Measurements from ENCODE around the gene PDCL2. TPM values are rescaled to one million over a fixed set of nuclear protein-coding genes. Genes with fewer than 3 reads are reported as not detected.

PDCL2 gene
- total and polyA plus RNA-seq, 9 of the 15 experiments (the other 6 are each of a cell fraction or from before 2014, with no cell fraction given) = 0.62 to 2.5 (median 1.2) TPM

- peak in 1 of 2 experiments; percentile 33; a peak in 1 of 4 replicates for TF ChIP-seq UBTF (IDR thresholded peaks at IDR 0.05; ENCODE audit: borderline replicate concordance in 1 of 2, low read depth in 2 of 2, low read length in 2 of 2)
- TF ChIP-seq USF2 (CRISPR knock-in tag; IDR thresholded peaks at IDR 0.05) = no peak
- TF ChIP-seq FOXA3 (CRISPR knock-in tag; conservative IDR thresholded peaks at IDR 0.05 in 1 of 2, IDR thresholded peaks at IDR 0.05 in 1 of 2) = no peak
- no peak for TF ChIP-seq ZNF449 (CRISPR knock-in tag; IDR thresholded peaks at IDR 0.05)
- TF ChIP-seq CXXC5 (CRISPR knock-in tag; IDR thresholded peaks at IDR 0.05) = peak; percentile 83
- no peak for TF ChIP-seq ESRRB (CRISPR knock-in tag; IDR thresholded peaks at IDR 0.05; ENCODE audit: borderline replicate concordance)
- no peak for TF ChIP-seq RHOXF2B (CRISPR knock-in tag; conservative IDR thresholded peaks at IDR 0.05)
- TF ChIP-seq ZNF695 (CRISPR knock-in tag; IDR thresholded peaks at IDR 0.05) = no peak
- no peak for TF ChIP-seq ZNF445 (CRISPR knock-in tag; IDR thresholded peaks at IDR 0.05; ENCODE audit: low read depth)
- TF ChIP-seq ETV6 (IDR thresholded peaks at IDR 0.05; ENCODE audit: borderline replicate concordance in 1 of 2, low read depth in 2 of 2, low read length in 1 of 2) = no peak
- no peak for TF ChIP-seq ETV6 (CRISPR knock-in tag; IDR thresholded peaks at IDR 0.05; ENCODE audit: borderline replicate concordance)
- TF ChIP-seq ZHX1 (conservative IDR thresholded peaks at IDR 0.05; ENCODE audit: low read length) = no peak
- no peak for TF ChIP-seq HNRNPH1 (optimal IDR thresholded peaks at IDR 0.05; ENCODE audit: low read depth, low read length)
- TF ChIP-seq FOXJ2 (tag; IDR thresholded peaks at IDR 0.05) = no peak
- no peak for TF ChIP-seq PKNOX1 (IDR thresholded peaks at IDR 0.05)
- TF ChIP-seq ZZZ3 (IDR thresholded peaks at IDR 0.05) = no peak
- TF ChIP-seq RBM39 (optimal IDR thresholded peaks at IDR 0.05; ENCODE audit: low read depth, low read length) = no peak
- TF ChIP-seq SAFB (IDR thresholded peaks at IDR 0.05; ENCODE audit: borderline replicate concordance, low read depth, low read length) = peak; percentile 71
Observed at GRCh38 chr4:55635741-55636655, 44.0 kb upstream of the PDCL2 start, which contains the start of gene NMU (continued).

Measured in K562 (cell line).